GM13976 (cell line): ENCODE measurements around the gene MAVS.
A peak's percentile ranks its signal among the peaks of the same experiment; 100 is the strongest.

Experiments
- DNase-seq: peaks from one replicate; pipeline ENCODE4 v3.0.0; 2012; ENCODE audit warnings: low spot score
- CTCF ChIP-seq: IDR thresholded peaks from 2 replicates; pipeline ENCODE4 v1.5.1; 2012; ENCODE audit warnings: borderline replicate concordance, mild to moderate bottlenecking; ENCODE audit not compliant: insufficient read depth; ENCODE audit errors: extremely low read depth, missing control alignments, control extremely low read depth
- in situ Hi-C: fragments of 300-500 bp; cut with MboI; formaldehyde crosslinking; loops from one replicate; pipeline ENCODE4 v1.12.0; 2022; ENCODE audit warnings: low sequenced_read_pairs, mixed read lengths, inconsistent platforms; ENCODE audit not compliant: unreplicated experiment

Gene MAVS

GRCh38 chr20:3846740-3847428, at the start of gene MAVS:
Gene MAVS (plus strand): TSS chr20:3846834. CDS start chr20:3854625, 7,791 bp downstream.
- TF ChIP-seq CTCF = no peak
- DNase-seq = peak; percentile 97
- in situ Hi-C loops = no loop called here

- in situ Hi-C loops = no loop called here
- TF ChIP-seq CTCF = no peak
- DNase-seq = no peak
Observed at GRCh38 chr20:3797226-3797545, 49.4 kb upstream of the MAVS start.

- in situ Hi-C loops = no loop called here
- no peak for TF ChIP-seq CTCF
- no peak for DNase-seq
Observed at GRCh38 chr20:3797592-3798372, 48.9 kb upstream of the MAVS start.

- DNase-seq = no peak
- no peak for TF ChIP-seq CTCF
- in situ Hi-C loops = no loop called here
Observed at GRCh38 chr20:3798373-3798768, 48.3 kb upstream of the MAVS start.

GRCh38 chr20:3798908-3799248, 47.8 kb upstream of the MAVS start:
- in situ Hi-C loops = no loop called here
- no peak for TF ChIP-seq CTCF
- DNase-seq = no peak

- in situ Hi-C loops = no loop called here
- TF ChIP-seq CTCF = no peak
- DNase-seq = no peak
Observed at GRCh38 chr20:3800256-3800877, 46.3 kb upstream of the MAVS start.
